NT2/D1 (cell line): ENCODE data around the gene CRYBB2.
"Not testable (repeated sequence)": the region's sequence is repeated elsewhere in the genome, so short reads cannot be mapped to it uniquely, and the experiment has no call there.

Experiments used
- DNase-seq: peaks from one replicate; pipeline ENCODE4 v3.0.0-alpha.2; 2011; ENCODE audit warnings: low read depth, low spot score
- H3K27me3 ChIP-seq: 2 replicates; pipeline ENCODE4 v1.6.0; 2011; ENCODE audit warnings: mild to moderate bottlenecking; ENCODE audit not compliant: insufficient read length, insufficient read depth
- H3K36me3 ChIP-seq: 2 replicates; pipeline ENCODE4 v1.6.1; 2011; ENCODE audit warnings: mild to moderate bottlenecking, low read length, mixed read lengths; ENCODE audit not compliant: insufficient read depth, insufficient read length
- H3K4me1 ChIP-seq: 2 replicates; pipeline ENCODE4 v1.5.1; 2011; ENCODE audit not compliant: insufficient read depth, insufficient read length
- H3K4me3 ChIP-seq: 2 replicates; pipeline ENCODE4 v1.5.1; 2011; ENCODE audit warnings: low read depth; ENCODE audit not compliant: insufficient read length
- H3K9ac ChIP-seq: 2 replicates; pipeline ENCODE4 v1.6.0; 2011; ENCODE audit warnings: low read depth; ENCODE audit not compliant: insufficient read length
- H3K9me3 ChIP-seq: 2 replicates; pipeline ENCODE4 v1.5.1; 2011; ENCODE audit warnings: mild to moderate bottlenecking, low read length; ENCODE audit not compliant: insufficient read depth
- SUZ12 ChIP-seq: IDR thresholded peaks from 2 replicates; pipeline ENCODE4 v1.6.1; 2011; ENCODE audit not compliant: insufficient read length, insufficient read depth; ENCODE audit errors: extremely low read depth
- YY1 ChIP-seq: IDR thresholded peaks from 2 replicates; pipeline ENCODE4 v1.6.1; 2011; ENCODE audit not compliant: insufficient read length, insufficient read depth
- ZNF274 ChIP-seq: IDR thresholded peaks from 2 replicates; pipeline ENCODE4 v1.6.1; 2011; ENCODE audit warnings: mild to moderate bottlenecking, low read depth, low read length

CRYBB2 gene

GRCh38 chr22:25219948-25220442 lies 556 bp downstream of the CRYBB2 start:
- no peaks in the 10 kb centered on the region for H3K4me1 ChIP-seq
- no peak overlapping the region for H3K4me3 ChIP-seq
- no peak for DNase-seq
- H3K9ac ChIP-seq: no peak overlapping the region
- no peaks in the 10 kb centered on the region for H3K9me3 ChIP-seq
- peaks cover 5% of the 10 kb centered on the region for H3K27me3 ChIP-seq
- H3K36me3 ChIP-seq: no peaks in the 10 kb centered on the region
- TF ChIP-seq ZNF274 (no peak), YY1 (no peak), SUZ12 (no peak)

- H3K36me3 ChIP-seq: no peaks in the 10 kb centered on the region
- no peak for DNase-seq
- no peaks in the 10 kb centered on the region for H3K9me3 ChIP-seq
- H3K4me1 ChIP-seq: no peaks in the 10 kb centered on the region
- no peak overlapping the region for H3K9ac ChIP-seq
- H3K4me3 ChIP-seq: no peak overlapping the region
- TF ChIP-seq YY1: no peak
- TF ChIP-seq ZNF274: no peak
- TF ChIP-seq SUZ12: no peak
- H3K27me3 ChIP-seq: peaks cover 5% of the 10 kb centered on the region
Observed at GRCh38 chr22:25221790-25222189, 2.4 kb downstream of the CRYBB2 start.

GRCh38 chr22:25223269-25223850 lies 3.9 kb downstream of the CRYBB2 start:
- H3K27me3 ChIP-seq: peaks cover 5% of the 10 kb centered on the region
- H3K9ac ChIP-seq: no peak overlapping the region
- no peak for DNase-seq
- H3K4me1 ChIP-seq: no peaks in the 10 kb centered on the region
- TF ChIP-seq ZNF274 (no peak), SUZ12 (no peak), YY1 (no peak)
- H3K9me3 ChIP-seq: no peaks in the 10 kb centered on the region
- H3K4me3 ChIP-seq: no peak overlapping the region
- H3K36me3 ChIP-seq: no peaks in the 10 kb centered on the region

- no peak for DNase-seq
- Histone ChIP-seq H3K9me3 (no peaks in the 10 kb centered on the region), H3K4me3 (no peak overlapping the region), H3K9ac (no peak overlapping the region), H3K4me1 (no peaks in the 10 kb centered on the region), H3K27me3 (no peaks in the 10 kb centered on the region), H3K36me3 (no peaks in the 10 kb centered on the region)
- no peak for TF ChIP-seq SUZ12
- no peak for TF ChIP-seq YY1
- TF ChIP-seq ZNF274: no peak
Observed at GRCh38 chr22:25228822-25229221, 9.4 kb downstream of the CRYBB2 start.

- H3K9me3 ChIP-seq, DNase-seq, H3K4me1 ChIP-seq, H3K4me3 ChIP-seq, H3K27me3 ChIP-seq, H3K9ac ChIP-seq, H3K36me3 ChIP-seq: not testable (repeated sequence)
Observed at GRCh38 chr22:25230760-25231159, 11.3 kb downstream of the CRYBB2 start.

- no peaks in the 10 kb centered on the region for H3K9me3 ChIP-seq
- H3K4me3 ChIP-seq: no peak overlapping the region
- H3K36me3 ChIP-seq: no peaks in the 10 kb centered on the region
- H3K27me3 ChIP-seq: peaks cover 3% of the 10 kb centered on the region
- H3K4me1 ChIP-seq: peaks cover 4% of the 10 kb centered on the region
- H3K9ac ChIP-seq: no peak overlapping the region
- DNase-seq: no peak
- TF ChIP-seq ZNF274 (no peak), SUZ12 (no peak), YY1 (no peak)
Observed at GRCh38 chr22:25232301-25232700, 12.9 kb downstream of the CRYBB2 start.

GRCh38 chr22:25233706-25234105 lies 14.3 kb downstream of the CRYBB2 start:
- H3K27me3 ChIP-seq, H3K9me3 ChIP-seq, H3K36me3 ChIP-seq, H3K4me3 ChIP-seq, DNase-seq, H3K4me1 ChIP-seq, H3K9ac ChIP-seq: not testable (repeated sequence)

- H3K4me3 ChIP-seq: no peak overlapping the region
Observed at GRCh38 chr22:25235547-25236290, 16.3 kb downstream of the CRYBB2 start.

More at GRCh38 chr22:25235547-25236290, 16.3 kb downstream of the CRYBB2 start:
- Histone ChIP-seq H3K9me3 (no peaks in the 10 kb centered on the region), H3K36me3 (no peaks in the 10 kb centered on the region), H3K4me1 (peaks cover 4% of the 10 kb centered on the region), H3K27me3 (peaks cover 3% of the 10 kb centered on the region), H3K9ac (no peak overlapping the region)
- TF ChIP-seq ZNF274 (no peak), SUZ12 (no peak), YY1 (no peak)
- DNase-seq: peak; percentile 79
